GM18868 (cell line): ENCODE data around the gene NCCRP1.
"Not testable (repeated sequence)": the region's sequence is repeated elsewhere in the genome, so short reads cannot be mapped to it uniquely, and the experiment has no call there.

Experiments
- ATAC-seq: cut with Tn5 transposase; IDR thresholded peaks from one replicate; pipeline ENCODE4 v1.9.1; 2021; ENCODE audit warnings: mild to moderate bottlenecking, moderate library complexity; ENCODE audit not compliant: unreplicated experiment

NCCRP1 gene

GRCh38 chr19:39205449-39205764 is 8.6 kb downstream of the NCCRP1 start:
- ATAC-seq, result no peak

- ATAC-seq, result no peak
Observed at GRCh38 chr19:39206122-39206521, 9.4 kb downstream of the NCCRP1 start.

GRCh38 chr19:39207293-39207836 is 10.6 kb downstream of the NCCRP1 start:
- ATAC-seq, result no peak

- no peak for ATAC-seq
Observed at GRCh38 chr19:39208175-39208795, 11.5 kb downstream of the NCCRP1 start.

- no peak for ATAC-seq
Observed at GRCh38 chr19:39209196-39209595, 12.4 kb downstream of the NCCRP1 start.

GRCh38 chr19:39211731-39212374 is 15.1 kb downstream of the NCCRP1 start:
- ATAC-seq, result no peak

GRCh38 chr19:39212375-39212742 is 15.6 kb downstream of the NCCRP1 start:
- no peak for ATAC-seq

- not testable (repeated sequence) for ATAC-seq
Observed at GRCh38 chr19:39215323-39215722, 18.6 kb downstream of the NCCRP1 start.

- no peak for ATAC-seq
Observed at GRCh38 chr19:39217094-39217493, 20.3 kb downstream of the NCCRP1 start.

GRCh38 chr19:39218230-39219007 is 21.7 kb downstream of the NCCRP1 start:
- no peak for ATAC-seq

GRCh38 chr19:39219108-39219507 is 22.3 kb downstream of the NCCRP1 start:
- not testable (repeated sequence) for ATAC-seq

- ATAC-seq, result no peak
Observed at GRCh38 chr19:39223703-39224279, 27.0 kb downstream of the NCCRP1 start.

- no peak for ATAC-seq
Observed at GRCh38 chr19:39224910-39225309, 28.1 kb downstream of the NCCRP1 start.

- ATAC-seq, result no peak
Observed at GRCh38 chr19:39230096-39230764, 33.5 kb downstream of the NCCRP1 start.

- no peak for ATAC-seq
Observed at GRCh38 chr19:39232708-39233107, 35.9 kb downstream of the NCCRP1 start.

- ATAC-seq, result no peak
Observed at GRCh38 chr19:39236527-39236926, 39.8 kb downstream of the NCCRP1 start.

GRCh38 chr19:39237200-39238184 is 40.7 kb downstream of the NCCRP1 start:
- peak; percentile 45 for ATAC-seq

- no peak for ATAC-seq
Observed at GRCh38 chr19:39238209-39238608, 41.4 kb downstream of the NCCRP1 start.

- no peak for ATAC-seq
Observed at GRCh38 chr19:39238944-39239343, 42.2 kb downstream of the NCCRP1 start.

- no peak for ATAC-seq
Observed at GRCh38 chr19:39240421-39240820, 43.7 kb downstream of the NCCRP1 start.
